GM10847 (cell line): Measurements from ENCODE around the gene MGMT.

ENCODE experiments used
- POLR2A ChIP-seq: IDR thresholded peaks from 2 replicates; pipeline ENCODE4 v1.6.1; 2011; ENCODE audit not compliant: insufficient read length; ENCODE audit errors: extremely low read depth

The MGMT gene

DNA sequence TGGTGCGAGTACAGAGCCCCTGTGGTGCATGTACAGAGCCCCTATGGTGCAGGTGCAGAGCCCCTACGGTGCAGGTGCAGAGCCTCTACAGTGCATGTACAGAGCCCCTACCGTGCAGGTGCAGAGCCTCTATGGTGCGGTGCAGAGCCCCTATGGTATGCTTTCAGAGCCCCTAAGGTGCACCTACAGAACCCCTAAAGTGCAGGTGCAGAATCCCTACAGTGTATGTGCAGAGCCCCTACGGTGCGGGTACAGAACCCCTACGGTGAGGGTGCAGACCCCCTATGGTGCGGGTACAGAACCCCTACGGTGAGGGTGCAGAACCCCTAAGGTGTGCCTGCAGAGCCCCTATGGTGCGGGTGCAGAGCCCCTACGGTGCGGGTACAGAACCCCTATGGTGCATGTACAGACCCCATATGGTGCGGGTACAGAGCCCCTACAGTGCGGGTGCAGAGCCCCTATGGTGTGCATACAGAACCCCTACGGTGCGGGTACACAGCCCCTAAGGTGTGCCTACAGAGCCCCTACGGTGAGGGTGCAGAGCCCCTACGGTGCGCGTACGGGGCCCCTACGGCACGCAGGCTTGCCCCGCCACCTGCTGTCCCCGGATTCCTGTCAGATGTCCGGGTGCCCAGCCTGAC lies 53.5 kb downstream of the MGMT start:
- TF ChIP-seq POLR2A: no peak

DNA sequence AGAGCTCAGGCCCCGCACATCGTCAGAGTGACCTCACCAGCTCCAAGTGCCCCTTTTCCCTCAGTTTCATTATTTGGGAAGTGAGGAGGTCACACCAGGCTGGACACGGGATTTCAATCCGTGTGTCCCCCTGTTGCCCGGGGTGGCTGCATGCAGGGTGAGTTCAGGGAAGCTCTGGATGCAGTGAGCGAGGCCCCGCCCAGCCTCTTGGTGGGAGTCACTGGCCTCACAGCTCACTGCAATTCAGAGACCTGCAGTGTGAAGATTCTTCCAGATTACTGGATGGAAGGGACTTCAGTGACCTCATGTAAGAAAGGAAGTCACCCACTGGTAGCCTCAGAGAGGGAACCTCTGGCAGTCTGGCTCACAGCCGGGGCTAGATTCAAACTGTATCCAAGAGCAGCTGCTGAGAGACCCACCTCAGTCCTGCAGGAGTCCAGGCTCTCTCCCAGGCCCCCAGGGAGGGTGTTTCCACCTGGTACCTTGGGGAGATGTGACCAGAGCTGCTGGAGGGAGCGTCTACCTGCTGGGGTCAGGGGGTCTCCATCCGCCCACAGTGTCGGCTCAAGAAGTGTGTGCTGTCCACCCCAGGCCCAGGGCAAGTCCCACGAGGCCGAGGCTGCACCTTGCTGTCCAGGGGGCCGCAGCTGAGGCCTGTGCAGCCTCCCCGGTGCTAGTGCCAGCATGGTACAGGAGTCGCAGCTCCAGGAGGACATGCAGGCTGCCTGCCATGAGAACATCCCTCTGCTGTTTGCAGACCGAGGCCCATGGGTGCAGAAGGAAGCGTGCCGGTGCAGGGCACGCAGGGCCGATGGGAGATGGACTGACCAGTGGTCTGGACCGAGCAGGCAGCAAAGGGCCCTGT lies 54.4 kb downstream of the MGMT start:
- no peak for TF ChIP-seq POLR2A

DNA sequence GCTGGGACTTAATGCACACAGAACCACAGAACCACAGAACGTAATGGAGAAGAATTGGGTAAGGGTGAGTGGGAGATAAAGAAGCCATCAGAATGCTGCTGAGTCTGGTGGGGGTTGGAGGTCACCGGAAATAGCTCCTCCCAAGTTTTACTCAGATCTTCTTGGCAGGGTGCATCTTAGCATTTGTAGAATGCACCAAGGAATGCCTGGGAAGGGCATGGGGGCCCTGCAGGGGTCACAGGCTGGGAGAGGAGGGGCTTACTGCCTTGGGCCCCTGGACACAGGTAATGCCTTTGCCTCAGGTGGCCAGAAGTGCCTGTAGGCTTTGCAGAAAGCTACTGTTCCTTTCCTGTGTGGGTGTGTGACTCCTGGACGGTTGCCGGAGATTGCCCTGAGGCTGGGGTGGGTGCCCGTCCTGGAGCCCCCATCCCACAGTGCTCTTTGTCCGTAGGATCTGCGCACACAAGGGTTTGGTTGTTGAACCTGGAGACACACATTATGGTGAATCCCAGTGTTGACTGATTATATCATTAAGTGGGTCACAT lies 55.1 kb downstream of the MGMT start:
- TF ChIP-seq POLR2A: no peak

- TF ChIP-seq POLR2A: no peak
These were observed 56.1 kb downstream of the MGMT start for GRCh38 chr10:129523031-129523722.

DNA sequence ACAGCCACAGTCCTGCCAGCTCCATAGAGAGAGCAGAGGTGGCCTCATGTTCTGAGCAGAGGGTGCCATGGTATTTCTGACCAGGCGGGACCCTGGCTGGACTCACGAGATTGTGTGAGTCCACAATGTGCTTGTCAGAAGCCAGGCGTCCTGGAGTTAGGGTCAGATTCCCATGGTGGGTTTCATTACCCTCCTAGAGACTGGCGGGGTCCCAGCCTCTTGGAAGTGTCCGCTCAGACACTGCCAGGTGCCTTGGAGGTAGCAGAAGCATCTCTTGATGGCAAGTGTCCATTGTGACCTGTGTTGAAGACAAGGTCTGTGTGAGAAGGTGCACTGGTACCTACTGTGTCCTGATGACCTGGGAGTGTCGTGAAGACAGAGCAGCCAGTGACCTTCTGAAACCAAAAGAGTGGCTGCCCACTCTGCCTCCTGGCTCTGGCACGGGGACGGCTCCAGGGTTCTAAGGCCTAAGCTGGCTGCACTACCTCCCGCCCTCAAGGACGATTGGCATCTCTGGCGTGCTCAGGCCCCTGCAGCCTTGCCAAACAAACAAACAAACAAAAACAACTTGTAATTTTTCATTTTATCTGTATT lies 56.8 kb downstream of the MGMT start:
- TF ChIP-seq POLR2A: no peak

GRCh38 chr10:129524936-129525335 lies 57.9 kb downstream of the MGMT start:
- no peak for TF ChIP-seq POLR2A

DNA sequence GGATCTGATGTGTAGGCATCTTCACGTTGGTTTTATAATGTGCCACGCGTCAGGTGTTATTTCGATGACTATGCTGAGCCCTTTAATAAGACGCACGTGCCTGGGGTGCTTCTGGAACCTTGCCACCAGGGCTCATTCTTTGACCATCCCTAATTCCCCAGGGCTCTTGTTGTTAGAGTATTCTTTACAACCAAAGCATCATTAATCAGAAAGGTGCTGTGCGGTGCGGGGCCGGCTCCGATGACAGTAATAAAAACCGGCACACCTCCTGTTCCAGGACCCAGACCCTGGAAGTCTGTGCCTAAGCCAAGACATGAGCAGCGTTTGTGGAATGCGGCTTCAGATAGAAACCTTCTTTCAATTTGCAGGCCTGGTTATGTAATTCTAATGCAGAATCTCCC lies 58.4 kb downstream of the MGMT start:
- no peak for TF ChIP-seq POLR2A

DNA sequence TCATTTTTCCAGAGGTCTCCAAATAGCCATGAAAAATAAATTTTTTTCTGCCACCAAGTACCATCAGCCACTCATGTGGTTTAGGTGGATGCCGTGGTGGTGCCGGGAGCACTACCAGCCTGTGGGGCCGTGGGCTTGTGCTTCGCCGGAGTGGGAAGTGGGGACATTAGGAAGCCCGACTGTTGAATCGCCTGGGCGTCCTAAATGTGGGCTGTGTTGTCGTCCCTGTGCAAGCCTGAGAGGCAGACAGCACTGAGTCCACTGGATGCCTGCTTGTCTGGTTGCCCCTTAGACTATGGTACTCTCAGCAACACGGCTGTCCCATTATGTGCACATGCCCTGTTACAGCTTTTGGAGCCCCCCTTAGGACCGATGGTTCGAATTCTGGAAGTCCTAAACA lies 59.9 kb downstream of the MGMT start:
- no peak for TF ChIP-seq POLR2A

GRCh38 chr10:129528376-129528978 lies 61.4 kb downstream of the MGMT start:
- no peak for TF ChIP-seq POLR2A

GRCh38 chr10:129530581-129530980 lies 63.5 kb downstream of the MGMT start:
- TF ChIP-seq POLR2A: no peak

DNA sequence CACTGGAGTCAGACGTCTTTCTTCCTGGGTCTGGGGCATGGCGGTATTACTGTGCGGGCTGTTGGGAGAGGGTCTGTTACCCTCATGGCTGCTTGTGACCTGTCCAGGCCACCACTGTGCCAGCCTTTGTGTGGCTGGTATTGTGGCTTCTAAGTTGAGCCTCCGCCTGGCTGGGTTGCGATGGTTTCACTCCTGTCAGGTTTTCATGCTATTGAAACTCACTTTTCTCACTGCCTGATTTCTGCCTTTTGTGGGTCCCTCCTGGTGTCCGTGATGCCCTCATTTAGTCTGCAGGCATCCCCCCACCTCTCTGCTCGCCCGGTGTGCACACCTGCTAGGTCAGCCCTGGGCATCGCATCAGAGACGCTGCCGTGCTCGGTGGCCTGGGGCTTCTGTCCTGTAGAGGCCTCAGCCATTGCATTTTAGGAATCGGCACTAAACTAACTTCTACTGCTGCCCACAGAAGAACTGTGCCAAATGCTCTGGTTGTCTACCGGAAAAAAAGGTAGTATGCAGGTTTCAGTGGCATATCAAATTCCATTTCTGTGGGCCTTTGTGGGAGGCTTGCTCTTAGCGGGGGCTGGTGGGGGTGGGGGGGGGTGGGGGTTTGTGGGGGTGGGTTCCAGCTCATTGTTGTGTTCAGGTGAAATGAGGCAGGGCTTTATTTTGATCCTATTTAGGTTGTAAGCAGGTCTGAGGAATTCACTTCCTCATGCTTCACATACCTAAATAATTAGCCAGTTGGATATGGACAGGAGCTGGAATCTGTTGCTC lies 64.3 kb downstream of the MGMT start:
- TF ChIP-seq POLR2A: no peak

- no peak for TF ChIP-seq POLR2A
These were observed 65.1 kb downstream of the MGMT start for GRCh38 chr10:129531969-129532660.

DNA sequence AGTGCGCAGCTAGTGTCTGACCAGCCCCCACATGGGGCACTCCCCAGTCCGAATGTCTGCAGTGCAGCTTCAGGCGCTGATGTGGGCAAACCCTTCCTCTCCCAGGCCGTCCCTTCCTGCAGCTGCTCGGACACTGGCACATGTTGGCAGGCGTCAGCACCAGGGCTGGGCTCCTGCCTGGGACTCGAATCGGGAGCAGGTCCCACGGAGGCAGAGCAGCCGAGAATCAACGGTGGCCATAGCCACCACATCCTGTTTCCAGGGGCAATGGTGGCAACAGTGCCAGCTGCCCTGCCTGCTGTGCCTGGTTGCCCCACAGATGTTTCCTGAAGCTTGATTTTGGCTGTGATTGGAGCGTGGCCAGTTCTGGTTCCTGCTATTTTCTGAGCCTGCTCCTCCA lies 65.8 kb downstream of the MGMT start:
- no peak for TF ChIP-seq POLR2A

DNA sequence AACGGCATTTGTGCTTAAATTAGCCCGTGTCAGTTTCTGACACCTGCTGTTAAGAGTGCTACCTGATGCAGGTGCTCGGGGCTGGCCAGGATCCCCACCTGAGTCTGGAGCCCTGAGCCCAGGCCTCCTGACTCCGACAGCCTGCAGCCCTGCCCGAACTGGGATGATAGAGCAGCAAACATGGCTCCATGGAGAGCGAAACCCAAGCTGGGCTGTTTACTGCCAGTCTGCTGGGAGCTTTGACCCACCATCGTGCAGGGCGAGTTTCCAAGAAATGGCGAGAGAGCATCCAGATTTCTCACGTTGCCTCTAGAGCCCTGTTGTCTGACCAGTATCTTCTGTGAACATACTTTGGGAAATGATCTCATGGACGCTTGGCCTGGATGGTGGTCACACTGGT lies 66.2 kb downstream of the MGMT start:
- no peak for TF ChIP-seq POLR2A
